Measurements from ENCODE around the gene CD82. TPM values are rescaled to one million over a fixed set of nuclear protein-coding genes. Genes with fewer than 3 reads are reported as not detected.
A peak's percentile ranks its signal among the peaks of the same experiment; 100 is the strongest.
"Not testable (repeated sequence)": the region's sequence is repeated elsewhere in the genome, so short reads cannot be mapped to it uniquely, and the experiment has no call there.

Gene CD82
- total RNA-seq, 1 donor from 2014 or later = 22.3 TPM

GRCh38 chr11:44559940-44560300, 5.5 kb upstream of the CD82 start:
- DNase-seq (ENCODE audit: low read depth) = not testable (repeated sequence)

GRCh38 chr11:44561275-44561805, 4.1 kb upstream of the CD82 start:
- DNase-seq (ENCODE audit: low read depth) = no peak

GRCh38 chr11:44561964-44562734, 3.3 kb upstream of the CD82 start:
- DNase-seq (ENCODE audit: low read depth) = no peak

DNA sequence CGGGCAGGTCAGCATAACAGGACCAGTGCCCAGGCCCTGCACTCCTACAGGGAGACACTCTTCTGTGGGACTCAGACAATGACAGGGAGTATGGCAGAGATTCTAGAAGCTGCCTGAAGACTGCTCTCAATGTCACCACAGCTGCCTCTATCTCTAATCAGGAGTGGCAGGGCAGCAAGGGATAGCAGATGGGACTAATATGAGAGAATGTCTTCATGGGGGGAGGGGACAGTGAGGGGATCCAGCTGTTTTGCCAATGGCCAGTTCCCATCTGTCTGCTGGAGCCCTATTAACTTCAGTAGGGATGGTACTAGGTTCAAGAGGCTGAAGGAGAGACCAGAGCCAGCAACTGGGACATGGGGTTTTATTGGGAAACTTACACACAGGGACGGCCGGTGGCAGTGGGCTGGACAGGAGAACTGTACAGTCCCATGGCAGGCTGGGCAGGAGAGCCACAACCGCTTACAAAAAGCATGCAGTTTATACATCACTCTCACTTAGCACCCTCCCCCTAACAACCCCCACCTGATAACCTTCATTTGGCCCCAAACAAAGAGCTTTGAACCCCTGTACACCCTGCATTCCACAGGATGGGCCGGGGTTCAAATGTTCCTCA, 2.5 kb upstream of the CD82 start:
- DNase-seq (ENCODE audit: low read depth) = no peak

DNA sequence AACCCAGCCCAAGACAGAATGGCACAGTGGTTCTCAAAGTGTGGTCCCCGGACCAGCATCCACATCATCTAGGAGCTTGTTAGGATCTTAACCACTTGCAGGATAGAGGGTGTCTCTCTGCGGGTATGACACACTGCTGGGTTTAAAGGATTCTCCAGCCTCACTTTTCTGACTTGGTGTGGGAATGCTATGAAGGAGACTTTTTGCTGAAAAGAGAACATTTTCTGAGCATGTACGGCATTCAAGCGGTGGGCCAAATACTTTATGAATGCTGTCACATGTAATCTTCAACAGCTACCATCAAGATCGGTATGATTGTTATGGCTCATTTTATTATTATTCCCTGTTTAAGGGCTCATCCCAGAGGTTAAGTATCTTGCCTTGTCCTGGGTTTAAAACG, 1.8 kb upstream of the CD82 start:
- no peak for DNase-seq (ENCODE audit: low read depth)

- DNase-seq (ENCODE audit: low read depth) = peak; percentile 36
Observed at GRCh38 chr11:44564166-44564565, 1.3 kb upstream of the CD82 start.

- peak; percentile 89 for DNase-seq (ENCODE audit: low read depth)
Observed at GRCh38 chr11:44564670-44565210, 723 bp upstream of the CD82 start.

DNA sequence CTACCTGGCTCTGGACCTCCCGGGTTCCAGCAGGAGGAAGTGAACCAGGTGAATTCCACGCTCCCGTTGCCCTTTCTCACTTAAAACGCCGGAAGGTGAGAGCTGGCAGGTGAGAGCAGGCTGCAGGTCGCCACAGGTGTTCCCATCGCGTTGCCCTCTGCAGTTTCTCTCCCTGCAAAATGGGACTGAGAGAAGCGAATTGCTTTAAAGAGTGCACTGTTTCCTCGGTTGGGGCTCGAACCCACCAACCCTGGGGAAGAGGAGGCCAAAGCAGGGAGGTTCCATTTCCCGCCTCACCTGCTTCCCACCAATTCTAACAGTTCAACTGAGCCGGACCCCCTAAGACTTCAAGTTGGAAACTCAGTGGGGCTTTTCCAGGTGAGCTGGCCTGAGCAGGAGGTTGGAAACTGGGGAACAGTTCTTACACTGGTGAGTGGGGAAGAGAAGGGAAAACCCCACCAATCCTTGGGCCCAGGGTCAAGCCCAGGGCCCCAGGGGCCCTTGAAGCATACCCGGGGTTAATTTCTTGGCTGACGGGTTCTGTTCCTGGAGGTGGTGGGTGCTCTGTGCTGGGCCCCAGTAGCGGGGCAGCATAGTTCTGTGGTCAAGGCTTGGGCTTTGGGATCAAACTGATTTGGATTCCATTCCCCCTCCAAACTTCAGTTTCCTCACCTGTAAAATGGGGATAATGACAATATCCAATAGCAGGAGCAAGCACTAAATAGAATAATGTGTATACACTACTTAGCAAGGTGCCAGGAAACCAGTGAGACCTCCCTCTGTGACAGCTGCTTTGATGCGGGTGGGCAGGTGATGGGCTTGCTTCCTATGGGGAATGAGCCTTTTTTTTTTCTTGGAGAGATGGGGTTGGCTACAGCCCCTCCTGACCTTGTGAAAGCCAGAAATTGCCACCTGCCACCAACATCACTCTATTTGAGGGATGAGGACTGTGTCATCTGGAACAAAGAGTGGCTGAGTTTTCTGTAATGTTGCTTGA, 788 bp downstream of the CD82 start:
- no peak for DNase-seq (ENCODE audit: low read depth)

DNA sequence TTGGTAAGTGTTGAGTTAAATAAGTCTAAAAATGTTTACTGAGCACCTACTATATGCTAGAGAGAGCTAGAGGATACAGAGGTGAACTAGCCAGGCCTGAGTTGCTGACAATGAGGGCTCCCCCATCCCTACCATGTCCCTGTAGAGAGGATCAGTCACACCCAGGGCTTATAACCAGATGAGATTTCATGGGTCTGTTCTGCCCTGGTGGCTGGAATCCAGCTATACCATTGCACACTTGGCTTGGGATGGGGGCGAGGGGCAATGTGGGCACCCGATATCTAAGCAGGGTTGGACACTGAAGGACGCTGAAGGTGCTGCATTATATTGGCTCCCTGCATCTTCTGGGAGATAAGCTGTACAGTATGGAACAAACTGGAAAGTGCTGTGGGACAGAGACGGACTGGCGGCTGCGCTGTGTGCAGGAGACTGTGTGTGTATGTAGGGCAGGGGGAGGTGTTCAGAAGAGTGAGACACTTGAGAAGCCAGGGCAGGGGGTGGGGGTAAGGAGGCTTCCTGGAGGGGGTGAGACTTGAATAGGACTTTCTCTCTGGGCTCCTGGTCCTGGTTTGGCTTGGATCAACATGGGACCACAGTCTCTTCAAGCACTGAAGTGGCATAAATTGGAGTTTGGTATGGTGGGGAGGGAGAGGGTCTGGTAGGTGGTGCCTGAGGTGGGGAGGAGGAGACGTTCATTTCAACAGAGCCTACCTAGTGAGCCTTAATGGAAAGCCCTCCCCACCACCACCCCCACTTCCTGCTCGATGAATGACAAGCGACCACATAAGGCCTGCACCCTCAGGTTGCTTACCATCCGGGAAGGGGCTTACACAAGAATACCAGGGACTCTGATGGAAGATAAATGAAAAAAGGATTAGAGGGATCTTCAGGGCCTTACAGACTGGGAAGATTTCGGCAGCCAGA, 1.8 kb downstream of the CD82 start:
- no peak for DNase-seq (ENCODE audit: low read depth)

DNA sequence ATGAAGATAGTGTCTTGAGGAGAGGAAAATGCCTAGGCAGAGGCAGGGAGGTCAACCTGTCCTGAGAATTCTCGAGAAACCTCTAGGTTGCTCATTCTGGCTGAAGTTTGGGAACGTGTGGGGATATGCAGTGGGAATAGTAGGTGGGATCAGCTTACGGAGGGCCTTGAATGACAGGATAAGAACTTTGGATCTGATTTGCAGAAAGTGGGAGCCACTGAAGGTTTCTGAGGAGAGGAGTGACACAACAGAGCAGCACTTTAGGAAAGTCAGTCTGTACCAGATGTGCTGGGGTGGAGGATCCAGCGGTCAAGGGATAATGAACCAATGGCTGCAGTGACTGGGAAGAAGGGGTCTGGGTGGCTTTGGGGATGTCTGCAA, 2.4 kb downstream of the CD82 start:
- no peak for DNase-seq (ENCODE audit: low read depth)

- DNase-seq (ENCODE audit: low read depth) = no peak
Observed at GRCh38 chr11:44568331-44568657, 2.8 kb downstream of the CD82 start.

- DNase-seq (ENCODE audit: low read depth) = peak; percentile 92
Observed at GRCh38 chr11:44568658-44569473, 3.4 kb downstream of the CD82 start.

- no peak for DNase-seq (ENCODE audit: low read depth)
Observed at GRCh38 chr11:44570411-44571155, 5.1 kb downstream of the CD82 start.

- DNase-seq (ENCODE audit: low read depth) = no peak
Observed at GRCh38 chr11:44571871-44572270, 6.4 kb downstream of the CD82 start.

GRCh38 chr11:44572436-44572835, 7.0 kb downstream of the CD82 start:
- no peak for DNase-seq (ENCODE audit: low read depth)

GRCh38 chr11:44572884-44573283, 7.4 kb downstream of the CD82 start:
- DNase-seq (ENCODE audit: low read depth) = no peak

DNA sequence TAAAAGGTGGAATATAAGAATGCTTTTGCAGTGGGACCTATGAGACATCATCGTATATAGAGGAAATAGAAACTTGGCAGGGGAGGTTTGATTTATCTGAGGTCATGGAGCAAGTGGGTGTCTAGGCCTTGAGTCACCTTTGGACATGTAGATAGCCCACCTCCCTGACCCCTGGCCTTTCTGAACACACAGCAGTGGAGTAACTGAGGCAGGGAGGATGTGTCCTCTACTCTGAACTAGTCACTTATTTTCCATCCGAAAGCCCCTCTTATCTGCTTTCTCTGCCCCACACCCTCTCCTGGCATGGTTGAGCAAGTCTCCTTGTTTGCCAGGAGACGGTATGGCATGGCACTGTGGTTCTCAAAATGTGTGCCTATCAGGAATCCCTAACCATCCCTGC, 7.9 kb downstream of the CD82 start:
- no peak for DNase-seq (ENCODE audit: low read depth)

DNA sequence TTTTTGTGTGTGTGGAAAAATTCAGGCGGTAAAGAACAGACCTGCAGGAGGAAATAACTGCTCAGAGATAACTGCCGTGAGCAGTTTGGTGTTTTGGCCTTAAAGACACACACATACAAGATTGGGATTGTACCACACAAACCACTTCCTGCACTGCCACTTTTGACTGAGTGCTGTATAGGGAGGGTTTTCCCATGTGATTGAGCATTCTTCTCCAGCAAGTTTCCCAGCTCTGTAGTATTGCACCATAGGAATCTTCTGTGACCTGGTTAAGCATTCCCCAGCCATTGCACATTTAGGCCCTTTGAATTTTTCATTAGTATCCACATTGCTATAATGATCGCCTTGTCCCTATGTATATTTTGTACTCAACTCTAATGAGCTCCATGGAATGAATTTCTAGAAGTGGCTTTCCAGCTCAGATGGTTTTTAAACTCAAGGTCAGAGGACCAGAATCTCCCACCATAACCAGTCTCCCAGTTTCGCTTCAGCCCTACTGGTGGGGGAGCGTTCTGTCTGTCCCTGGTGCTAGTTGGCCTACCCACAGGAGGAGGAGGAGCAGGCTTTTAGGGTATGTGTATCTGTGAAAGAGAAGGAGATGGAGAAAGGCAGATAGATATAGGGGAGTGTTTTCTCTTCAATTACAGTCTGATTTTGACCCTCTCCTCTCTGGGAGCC, 9.3 kb downstream of the CD82 start:
- peak; percentile 98 for DNase-seq (ENCODE audit: low read depth)

DNA sequence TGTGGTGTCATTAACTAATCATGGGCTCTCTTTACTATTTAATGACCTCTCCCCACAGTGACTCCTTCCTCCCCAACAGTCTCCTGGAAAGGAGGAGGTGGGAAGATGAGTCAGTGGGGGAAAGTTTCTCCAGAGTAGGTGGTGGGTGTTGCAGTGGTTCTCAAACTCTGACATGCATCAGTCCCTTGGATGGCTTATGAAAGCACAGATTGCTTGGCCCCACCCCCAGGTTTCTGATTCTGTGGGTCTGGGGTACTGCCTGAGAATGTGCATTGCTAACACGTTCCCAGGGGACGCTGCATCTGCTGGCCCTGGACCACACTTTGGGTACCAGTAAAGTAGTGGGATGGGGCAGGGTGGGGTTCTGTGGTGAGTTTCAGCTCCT, 9.8 kb downstream of the CD82 start:
- DNase-seq (ENCODE audit: low read depth) = peak; percentile 89

Data from renal cortical epithelial cell (primary cell).